GM20431 (cell line): ENCODE measurements around the gene CDH4.

Experiments used
- in situ Hi-C: fragments of 300-500 bp; cut with MseI, MboI; formaldehyde crosslinking; loops from one replicate; pipeline ENCODE4 v1.15.0; 2020; ENCODE audit warnings: low sequenced_read_pairs; ENCODE audit not compliant: unreplicated experiment

The CDH4 gene

DNA sequence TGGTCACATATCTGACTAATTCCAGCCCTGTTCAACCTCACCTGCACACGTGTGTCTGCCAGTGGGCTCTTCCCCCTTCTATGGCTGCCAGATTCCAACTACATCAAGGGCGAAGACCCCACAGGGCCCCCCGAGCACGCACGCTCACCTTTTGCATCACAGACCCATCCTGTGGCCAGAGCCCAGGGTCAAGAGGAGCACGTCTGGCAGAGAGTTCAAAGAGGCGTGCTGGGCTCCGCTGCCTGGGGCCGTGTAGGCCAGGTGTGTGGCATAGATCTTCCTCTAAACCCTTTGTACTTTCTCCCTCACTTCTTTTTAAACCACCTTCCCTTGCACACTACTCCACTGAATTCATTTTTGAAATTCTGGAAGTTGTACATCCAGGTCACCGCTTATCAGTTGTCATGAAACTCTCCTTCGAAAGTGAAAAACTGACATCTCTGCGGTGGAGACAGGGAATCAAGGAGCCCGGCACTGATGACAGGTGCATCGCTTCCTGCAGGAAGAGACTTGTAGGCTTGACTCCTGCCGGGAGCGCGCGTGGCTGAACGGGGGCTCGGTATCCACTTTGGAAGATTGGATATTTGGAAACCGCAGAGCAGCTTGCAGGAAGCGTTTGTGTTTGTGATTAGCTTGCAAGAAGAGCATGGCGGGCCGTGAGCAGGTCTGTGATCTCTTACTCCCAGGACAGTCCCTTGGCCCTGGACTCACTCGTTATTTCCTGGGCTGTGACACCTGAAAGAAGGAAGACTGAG is 397.2 kb downstream of the CDH4 start:
- in situ Hi-C loops, result no loop called here

DNA sequence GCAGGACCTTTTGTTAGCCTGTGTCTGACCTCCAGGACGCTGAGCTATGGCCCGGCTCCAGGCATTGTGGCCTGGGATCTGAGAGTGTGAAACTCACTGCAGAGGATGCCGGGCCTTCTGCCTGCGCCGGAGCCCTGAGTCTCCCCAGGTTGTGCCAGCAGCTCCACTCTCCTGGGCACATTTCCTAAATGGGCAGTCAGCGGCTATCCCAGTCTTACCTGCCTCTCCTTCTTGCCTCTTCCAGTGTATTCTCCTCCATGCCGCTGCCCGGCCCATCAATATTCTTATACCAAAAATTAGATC is 397.8 kb downstream of the CDH4 start:
- in situ Hi-C loops, result no loop called here

DNA sequence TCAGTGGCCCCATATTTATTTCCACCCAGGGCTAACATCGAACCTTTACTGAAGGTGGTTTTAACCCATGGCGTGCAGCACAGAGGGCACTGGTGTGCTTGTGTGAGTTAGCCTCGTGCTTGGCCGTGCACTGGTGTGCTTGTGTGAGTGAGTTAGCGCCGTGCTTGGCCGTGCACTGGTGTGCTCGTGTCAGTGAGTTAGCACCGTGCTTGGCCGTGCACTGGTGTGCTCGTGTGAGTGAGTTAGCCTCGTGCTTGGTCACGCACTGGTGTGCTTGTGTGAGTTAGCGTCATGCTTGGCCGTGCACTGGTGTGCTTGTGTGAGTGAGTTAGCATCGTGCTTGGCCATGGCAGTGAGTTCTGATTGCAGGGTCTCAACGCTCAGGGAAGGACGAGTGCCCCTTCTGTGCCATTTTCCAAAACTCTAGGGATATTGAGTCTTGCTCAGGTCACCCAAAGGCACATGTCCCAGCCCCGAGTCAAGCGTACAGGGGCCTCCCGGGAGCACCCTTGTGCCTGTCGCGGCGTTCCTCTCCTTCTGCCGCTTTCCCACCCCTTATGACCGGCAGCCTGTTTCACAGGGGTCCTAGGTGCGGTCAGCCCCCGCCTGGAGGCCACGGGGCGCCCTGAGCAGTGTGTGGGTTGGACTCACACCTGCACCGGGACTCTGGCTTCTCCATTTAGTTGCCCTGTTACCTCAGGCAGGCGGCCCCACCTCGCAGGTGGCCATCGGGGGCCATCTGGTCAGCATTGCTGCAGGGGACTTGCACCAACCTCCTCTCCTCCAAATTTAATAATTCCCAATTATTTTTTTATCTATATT is 399.1 kb downstream of the CDH4 start:
- in situ Hi-C loops, result no loop called here

DNA sequence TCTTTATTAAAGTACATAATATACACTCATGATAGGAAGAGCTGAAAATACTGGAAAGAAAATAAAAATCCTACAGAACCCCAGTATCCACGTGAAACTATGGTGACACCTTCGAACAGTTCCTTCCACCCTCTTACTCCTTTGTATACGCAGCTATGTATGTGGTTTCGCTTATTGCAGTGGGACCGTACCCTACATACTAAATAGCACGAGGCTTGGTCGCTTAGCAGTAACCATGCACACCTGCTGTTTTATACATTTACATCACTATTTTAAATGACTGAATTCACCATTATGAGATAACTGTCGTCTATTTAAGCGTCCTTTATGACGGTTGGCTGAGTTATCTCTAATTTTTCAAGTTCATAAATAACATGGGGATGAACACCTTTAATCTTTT is 400.1 kb downstream of the CDH4 start:
- in situ Hi-C loops, result no loop called here

DNA sequence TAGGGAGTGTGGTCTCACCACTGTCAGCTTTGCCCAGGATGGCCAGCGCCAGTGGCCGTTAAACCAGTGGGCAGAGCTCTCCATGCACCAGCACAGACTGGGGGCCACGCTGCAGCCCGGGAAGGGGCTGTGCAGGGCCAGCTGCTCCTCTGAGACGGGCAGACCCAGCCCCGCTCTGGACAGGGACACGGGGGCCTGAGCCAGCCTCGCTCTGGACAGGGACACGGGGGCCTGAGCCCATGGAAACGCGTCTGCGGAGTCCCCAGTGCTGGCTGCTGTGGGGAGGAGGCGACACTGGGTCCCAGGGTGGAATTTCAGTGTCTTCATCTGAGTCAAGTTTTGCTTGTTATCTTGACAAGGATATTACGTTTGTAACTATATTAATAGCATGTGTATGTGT is 402.7 kb downstream of the CDH4 start:
- in situ Hi-C loops, result no loop called here

DNA sequence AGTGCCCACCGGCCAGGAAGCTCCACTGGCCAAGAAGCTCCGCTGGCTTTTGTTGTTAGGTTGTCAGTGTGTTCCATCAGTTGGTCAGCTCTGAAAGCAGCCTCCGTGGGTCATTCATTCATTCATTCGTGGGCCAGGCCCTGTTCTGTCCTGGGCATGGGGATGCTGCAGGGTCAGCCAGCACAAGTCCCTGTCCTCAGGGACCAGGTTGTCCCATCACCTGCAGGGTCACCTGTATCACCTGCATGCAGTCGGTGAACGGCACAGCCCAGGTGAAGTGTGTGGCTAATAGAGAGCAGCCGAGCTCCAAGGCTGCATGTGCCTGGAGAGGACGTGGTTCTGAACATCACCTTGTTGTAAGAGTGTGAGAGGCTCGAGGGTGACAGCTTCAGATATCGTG is 403.5 kb downstream of the CDH4 start:
- in situ Hi-C loops, result no loop called here

DNA sequence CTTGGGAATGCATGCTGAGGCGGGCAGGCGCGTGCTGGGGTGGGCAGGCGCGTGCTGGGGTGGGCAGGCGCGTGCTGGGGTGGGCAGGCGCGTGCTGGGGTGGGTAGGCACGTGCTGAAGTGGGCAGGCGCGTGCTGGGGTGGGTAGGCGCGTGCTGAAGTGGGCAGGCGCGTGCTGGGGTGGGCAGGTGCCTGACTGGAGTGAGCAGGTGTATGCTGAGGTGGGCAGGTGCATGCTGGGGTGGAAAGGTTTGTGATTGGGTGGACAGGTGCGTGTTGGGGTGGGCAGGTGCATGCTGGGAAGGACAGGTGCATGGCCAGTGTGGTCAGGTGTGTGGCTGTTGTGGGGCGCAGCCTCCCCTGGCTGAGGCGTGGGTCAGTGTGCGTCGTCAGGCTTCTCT is 404.1 kb downstream of the CDH4 start:
- in situ Hi-C loops, result no loop called here

DNA sequence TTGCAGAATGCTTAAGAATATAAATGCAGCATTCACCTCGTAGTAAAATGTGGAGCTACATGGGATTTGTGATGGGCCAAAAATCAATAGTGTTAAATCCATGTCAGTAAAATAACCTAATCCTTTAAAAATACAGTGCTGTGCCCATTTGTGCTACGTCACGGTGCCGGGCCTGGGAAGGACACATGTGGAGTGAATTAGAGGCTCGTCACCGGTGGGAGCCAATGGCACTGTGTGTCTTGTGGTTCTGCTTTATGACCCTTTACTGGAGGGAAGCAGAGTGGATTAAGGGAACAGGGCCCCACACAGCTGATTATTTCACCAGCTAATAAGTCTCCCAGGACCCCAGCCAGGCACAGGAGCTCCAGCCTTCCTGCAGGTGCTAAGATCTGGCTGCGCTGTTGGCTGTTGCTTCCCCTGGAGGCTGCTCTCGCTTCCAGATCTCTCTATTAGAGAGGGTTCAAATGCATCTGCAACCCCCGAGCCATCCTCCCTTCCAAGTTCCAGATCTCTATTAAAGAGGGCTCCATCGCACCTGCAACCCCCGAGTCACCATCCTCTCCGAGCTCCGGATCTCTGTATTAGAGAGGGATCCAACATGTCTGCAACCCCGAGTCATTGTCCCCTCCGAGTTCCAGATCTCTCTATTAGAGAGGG is 405.8 kb downstream of the CDH4 start:
- in situ Hi-C loops, result no loop called here

DNA sequence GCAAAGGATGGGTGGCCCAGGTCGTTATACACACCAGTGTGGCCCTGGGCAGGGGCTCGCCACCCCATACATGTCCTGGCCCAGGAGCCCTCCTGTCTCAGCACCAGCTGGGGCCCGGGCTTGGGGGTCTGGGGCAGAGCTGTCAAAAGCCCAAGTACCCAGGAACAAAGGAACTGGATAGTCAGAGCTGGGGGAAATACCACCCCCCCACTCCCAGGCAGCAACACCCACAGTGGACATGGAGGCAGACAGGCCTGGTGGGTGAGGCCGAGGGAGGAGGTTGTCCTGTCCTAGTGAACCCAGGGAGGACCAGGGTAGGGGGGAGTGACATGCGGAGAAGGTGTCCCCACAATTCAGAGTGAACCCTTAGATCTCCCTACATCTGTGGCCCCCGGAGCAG is 406.5 kb downstream of the CDH4 start:
- in situ Hi-C loops, result no loop called here

DNA sequence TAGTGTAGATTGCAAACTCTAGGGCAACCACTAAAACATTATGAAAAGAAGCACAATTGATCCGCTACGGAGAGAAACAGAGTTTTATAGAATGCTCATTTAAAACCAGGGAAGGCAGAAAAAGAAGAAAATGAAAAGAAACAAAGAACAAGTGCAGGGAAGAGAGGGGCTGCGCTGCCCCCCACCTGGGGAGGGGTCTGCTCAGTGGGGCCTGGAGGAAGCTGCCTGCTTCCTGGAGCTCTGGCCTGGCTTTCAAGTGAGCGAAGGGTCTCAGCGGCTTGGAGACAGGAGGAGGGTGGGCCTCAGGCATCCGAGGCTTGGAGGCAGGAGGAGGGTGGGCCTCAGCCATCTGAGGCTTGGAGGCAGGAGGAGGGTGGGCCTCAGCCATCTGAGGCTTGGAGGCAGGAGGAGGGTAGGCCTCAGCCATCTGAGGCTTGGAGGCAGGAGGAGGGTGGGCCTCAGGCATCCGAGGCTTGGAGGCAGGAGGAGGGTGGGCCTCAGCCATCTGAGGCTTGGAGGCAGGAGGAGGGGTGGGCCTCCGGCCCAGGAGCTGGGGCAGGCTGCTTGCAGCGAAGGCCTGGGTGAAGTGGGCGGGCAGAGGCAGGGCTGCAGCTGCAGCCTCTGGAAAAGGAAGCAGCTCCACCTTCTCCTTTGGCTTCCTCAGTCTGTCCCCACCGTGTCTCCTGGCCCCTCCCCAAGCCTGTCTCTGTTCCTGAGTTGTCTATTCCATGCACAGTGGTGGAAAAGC is 407.4 kb downstream of the CDH4 start:
- in situ Hi-C loops, result no loop called here

DNA sequence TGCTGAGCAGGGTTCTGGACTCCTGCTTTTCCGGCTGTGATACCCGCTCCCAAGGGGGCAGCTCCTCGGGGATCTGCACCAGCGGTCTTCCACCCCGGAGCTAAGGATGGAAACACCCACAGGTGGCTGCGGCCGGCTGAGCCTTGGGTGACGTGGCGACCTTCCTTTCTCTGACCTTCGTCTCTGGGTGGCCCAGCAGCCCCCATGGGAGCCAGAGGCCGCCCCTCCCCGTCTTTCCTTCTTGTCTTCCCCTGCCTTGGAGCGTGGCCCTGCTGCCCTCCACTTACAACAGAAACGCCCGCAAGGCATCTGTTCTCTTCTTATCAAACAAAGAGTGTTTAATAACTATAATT is 407.9 kb downstream of the CDH4 start:
- in situ Hi-C loops, result no loop called here

DNA sequence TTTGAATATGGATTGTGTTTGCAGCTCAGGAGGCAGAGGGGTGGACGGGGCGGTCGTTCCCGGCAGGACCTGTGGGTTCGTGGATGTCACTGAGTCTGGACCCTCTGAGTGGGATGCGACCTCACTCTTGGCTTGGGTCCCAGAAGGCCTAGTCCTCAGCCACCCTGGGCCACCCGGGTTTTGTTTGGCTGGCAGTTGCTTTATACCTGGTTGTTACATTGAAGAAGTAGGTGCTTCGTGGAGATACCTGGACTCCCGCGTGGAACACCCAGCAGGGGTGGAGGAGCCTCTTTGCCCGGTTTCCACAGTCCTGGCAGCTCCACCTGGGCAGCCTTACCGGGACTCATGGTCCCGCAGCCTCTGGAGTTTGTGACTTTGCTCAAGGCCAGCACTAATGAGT is 408.5 kb downstream of the CDH4 start:
- in situ Hi-C loops, result no loop called here

DNA sequence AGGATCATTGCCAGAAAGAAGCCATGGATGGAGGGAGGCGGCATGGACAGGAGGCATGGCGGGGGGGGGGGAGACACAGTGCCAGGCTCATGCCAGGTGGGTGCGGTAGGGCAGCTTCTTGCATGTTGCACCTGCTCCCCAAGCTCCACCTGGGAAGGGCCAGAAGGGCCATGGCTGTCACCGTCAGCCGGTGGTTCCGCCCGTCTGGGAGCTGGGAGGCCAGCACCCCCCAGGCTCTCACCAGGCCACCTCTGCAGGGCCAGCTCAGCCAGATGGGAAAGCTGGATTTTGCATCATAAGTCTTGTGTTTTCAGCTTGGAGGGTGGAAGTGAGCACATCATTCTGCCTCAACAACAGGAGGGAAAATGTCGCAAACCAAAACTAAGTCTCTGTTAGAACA is 409.0 kb downstream of the CDH4 start:
- in situ Hi-C loops, result no loop called here

DNA sequence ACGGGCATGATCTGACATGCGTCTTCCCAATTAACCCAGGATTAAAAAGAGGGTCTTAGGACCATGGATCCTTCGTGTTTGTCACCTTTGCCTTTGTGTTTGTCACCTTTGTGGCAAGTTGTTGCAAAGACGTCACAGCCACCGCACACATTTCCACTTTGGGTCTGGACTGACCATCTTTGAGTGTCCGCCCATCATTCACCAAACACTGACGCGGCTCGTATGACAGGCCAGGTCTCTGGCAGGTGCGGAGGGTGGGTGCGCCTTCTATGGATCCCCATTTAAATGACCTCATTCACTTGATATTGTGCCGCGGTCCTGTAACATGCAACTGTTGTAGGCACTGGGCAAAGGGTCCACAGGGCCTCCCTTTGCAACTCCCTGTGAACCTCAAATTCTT is 409.5 kb downstream of the CDH4 start:
- in situ Hi-C loops, result no loop called here

DNA sequence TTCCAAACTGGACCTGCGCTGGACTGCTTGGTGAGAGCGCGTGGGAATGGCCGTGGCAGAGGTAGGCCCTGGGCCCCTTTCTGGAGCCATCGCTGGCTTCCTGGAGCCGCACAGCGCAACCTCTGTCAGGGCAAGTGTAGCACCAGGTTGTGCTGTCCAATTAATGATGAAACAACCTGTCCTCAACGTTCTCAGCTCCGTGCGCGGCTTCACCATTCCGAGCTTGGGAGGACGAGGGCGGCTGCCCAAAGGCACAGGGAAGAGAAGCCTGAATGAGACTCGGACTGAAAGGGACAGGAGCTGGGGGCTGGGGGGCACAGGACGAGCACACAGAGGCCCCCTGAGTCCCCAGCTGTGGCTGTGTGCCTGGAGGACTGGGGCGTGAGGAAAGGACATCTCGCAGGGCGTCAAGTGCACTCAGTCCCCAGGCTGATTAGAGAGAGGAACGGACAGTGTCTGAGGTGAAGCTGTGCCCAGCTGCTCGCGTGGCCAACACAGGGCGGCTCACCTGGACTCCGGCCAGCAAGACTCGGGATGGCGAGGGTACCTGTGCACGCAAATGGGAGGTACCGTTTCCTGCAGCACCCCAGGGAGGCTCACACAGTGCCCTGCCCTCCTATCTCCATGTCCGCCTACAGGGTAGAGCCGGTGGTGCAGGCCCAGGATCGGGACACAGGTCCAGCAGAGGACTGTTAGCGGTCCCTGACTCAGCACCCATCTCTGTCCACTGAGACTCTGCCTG is 410.3 kb downstream of the CDH4 start:
- in situ Hi-C loops, result no loop called here

DNA sequence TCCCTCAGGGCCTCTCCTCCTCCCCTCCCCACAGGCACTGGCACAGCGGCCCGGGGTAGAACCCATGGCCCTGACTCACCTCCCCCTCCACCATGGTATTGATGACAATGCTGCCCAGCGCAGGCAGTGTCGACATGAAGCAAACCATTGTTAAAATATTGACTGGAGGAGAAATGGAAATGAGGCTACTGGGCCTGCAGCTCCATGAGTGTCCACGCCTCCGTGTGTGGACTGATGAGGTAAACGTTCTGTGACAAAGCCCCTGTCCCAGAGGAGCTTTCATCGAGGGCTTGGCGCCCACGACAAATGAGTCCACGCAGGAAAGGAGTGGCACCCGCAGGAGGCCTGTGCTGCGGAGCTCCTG is 410.9 kb downstream of the CDH4 start:
- in situ Hi-C loops, result no loop called here

DNA sequence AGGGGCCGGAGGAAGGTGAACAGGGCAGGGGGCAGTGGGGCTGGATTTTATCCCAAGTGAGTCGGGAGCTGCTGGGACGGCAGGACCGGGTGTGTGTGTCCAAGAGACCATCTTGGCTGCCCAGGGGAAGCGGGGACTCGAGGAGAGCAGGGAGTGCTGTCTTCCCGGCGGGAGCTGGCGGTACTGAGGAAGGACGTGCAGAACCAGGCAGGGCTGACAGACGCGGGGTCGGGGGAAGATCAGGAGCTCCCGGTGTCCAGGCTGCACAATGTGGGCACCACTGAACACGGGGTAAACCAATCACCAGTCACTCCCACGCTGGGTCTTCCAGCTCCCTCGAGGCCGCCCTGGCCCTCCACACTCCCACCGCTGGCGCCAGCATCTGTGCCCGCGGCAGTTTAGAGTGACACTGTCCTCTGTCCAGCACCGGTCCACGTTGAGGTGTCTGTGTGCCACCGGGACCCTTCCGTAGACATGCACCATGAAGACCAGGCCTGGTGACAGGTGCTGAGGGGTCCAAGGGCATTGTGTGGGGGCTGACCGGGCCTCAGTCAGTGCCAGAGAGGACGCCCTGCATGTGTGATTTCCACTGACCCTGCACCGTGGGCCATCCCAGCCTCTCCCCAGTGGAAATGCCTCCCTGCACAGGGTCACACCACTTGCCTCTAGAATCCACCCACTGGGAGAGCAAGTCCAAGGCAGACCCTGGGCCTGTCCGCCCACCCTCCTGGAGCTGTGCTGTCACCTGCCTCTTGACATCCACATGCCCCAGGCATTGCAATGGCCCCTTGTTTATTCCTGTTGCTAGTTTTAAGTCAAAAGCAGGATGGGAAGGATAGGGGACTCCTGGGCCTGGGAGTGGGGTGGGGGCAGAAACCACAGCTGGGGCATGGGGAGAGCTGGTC is 411.7 kb downstream of the CDH4 start:
- in situ Hi-C loops, result no loop called here

DNA sequence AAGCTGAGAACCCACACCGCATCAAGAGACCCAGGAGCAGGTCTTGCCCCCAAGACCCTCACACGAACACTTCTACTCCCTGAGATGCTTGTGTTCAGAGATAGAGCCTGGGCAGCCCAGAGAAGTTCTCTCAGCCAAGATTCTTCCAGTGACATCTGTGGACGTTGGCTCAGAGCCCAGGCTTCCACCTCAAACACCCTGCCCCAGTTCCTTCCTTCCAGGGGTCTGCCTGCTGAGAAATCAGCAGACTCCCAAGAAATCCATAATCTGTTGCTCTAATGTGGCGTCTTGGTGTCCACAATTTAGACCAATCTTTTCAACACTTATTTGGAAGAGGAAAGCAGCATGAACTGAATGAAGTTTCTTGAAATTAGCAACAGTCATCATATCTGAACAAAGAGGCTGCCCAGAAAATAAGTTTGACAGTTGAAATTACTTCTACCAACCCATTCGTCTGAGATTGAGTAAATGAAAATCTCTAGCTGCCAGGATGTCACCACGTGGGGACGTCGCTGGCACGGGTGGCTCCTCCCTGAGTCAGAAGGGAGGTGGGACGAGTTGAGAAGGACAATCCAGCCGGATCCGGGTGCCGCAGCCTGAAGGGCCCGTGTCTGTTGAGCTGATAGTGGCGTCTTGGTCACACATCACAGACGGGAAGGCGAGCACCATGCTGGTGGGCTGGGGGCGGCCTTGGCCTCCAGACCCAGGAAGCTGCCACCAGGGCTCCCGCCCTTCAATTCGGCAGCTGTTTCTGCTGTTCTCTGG is 412.7 kb downstream of the CDH4 start:
- in situ Hi-C loops, result no loop called here
